Stimulated activated CD4-positive, alpha-beta T cell treated with anti-CD3 and anti-CD28 coated beads, Interleukin-2, amount 100 ng/mL, for 4 hours (primary cell): ENCODE measurements around the gene NCAPG2.
"Not testable (repeated sequence)": the region's sequence is repeated elsewhere in the genome, so short reads cannot be mapped to it uniquely, and the experiment has no call there.

Source experiments
- DNase-seq: peaks from one replicate; pipeline ENCODE4 v3.0.0-alpha.2; 2020; ENCODE audit warnings: low read depth

The NCAPG2 gene

GRCh38 chr7:158633055-158633956, 71.3 kb downstream of the NCAPG2 start:
- no peak for DNase-seq

GRCh38 chr7:158631574-158632195, 72.9 kb downstream of the NCAPG2 start:
- no peak for DNase-seq

- not testable (repeated sequence) for DNase-seq
Observed at GRCh38 chr7:158626289-158626688, 78.3 kb downstream of the NCAPG2 start.

GRCh38 chr7:158623241-158623640, 81.4 kb downstream of the NCAPG2 start:
- DNase-seq = no peak

- DNase-seq = no peak
Observed at GRCh38 chr7:158620839-158621441, 83.7 kb downstream of the NCAPG2 start.

- DNase-seq = no peak
Observed at GRCh38 chr7:158620418-158620817, 84.2 kb downstream of the NCAPG2 start.

- no peak for DNase-seq
Observed at GRCh38 chr7:158618745-158619140, 85.9 kb downstream of the NCAPG2 start.

- DNase-seq = no peak
Observed at GRCh38 chr7:158617737-158618128, 86.9 kb downstream of the NCAPG2 start.

GRCh38 chr7:158616050-158616449, 88.6 kb downstream of the NCAPG2 start:
- no peak for DNase-seq

- DNase-seq = no peak
Observed at GRCh38 chr7:158614700-158615099, 89.9 kb downstream of the NCAPG2 start.

GRCh38 chr7:158613481-158613880, 91.1 kb downstream of the NCAPG2 start:
- no peak for DNase-seq

- DNase-seq = no peak
Observed at GRCh38 chr7:158612546-158612945, 92.1 kb downstream of the NCAPG2 start.

GRCh38 chr7:158611541-158611940, 93.1 kb downstream of the NCAPG2 start:
- DNase-seq = no peak

- no peak for DNase-seq
Observed at GRCh38 chr7:158609313-158609974, 95.2 kb downstream of the NCAPG2 start.

- no peak for DNase-seq
Observed at GRCh38 chr7:158607563-158607962, 97.0 kb downstream of the NCAPG2 start.

- no peak for DNase-seq
Observed at GRCh38 chr7:158606671-158607424, 97.8 kb downstream of the NCAPG2 start.

GRCh38 chr7:158606129-158606528, 98.5 kb downstream of the NCAPG2 start:
- no peak for DNase-seq

GRCh38 chr7:158603773-158604755, 100.5 kb downstream of the NCAPG2 start:
- no peak for DNase-seq

GRCh38 chr7:158602905-158603772, 101.5 kb downstream of the NCAPG2 start:
- no peak for DNase-seq

GRCh38 chr7:158602041-158602440, 102.6 kb downstream of the NCAPG2 start:
- DNase-seq = no peak
